Activated CD4-positive, CD25-positive, alpha-beta regulatory T cell treated with anti-CD3 and anti-CD28 coated beads, Interleukin-2, amount 50 U/mL, for 16 hours (primary cell): ENCODE results near the gene SPDYE3.
"Not testable (repeated sequence)": the region's sequence is repeated elsewhere in the genome, so short reads cannot be mapped to it uniquely, and the experiment has no call there.

Experiments used
- DNase-seq: peaks from one replicate; pipeline ENCODE4 v3.0.0-alpha.2; 2020; ENCODE audit warnings: low read depth, low spot score

The SPDYE3 gene

DNA sequence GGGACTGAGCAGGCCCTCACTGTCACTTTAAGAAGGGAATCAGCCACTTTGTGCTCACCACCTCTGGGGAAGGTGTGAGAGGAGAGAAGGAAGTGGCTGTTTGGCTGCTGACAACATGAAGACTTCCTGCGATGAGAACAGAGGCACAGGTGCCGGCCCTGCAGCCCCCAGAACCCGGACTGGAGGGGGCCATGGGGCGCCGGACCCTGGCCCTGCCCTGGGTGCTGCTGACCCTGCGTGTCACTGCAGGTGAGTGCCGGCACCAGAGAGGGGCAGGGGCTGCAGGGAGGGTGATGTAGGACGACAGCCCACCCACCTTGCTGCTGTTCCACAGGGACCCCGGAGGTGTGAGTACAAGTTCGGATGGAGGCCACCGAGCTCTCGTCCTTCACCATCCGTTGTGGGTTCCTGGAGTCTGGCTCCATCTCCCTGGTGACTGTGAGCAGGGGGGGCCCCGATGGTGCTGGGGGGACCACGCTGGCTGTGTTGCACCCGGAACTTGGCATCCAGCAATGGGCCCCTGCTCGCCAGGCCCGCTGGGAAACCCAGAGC, 44.8 kb downstream of the SPDYE3 start:
- DNase-seq = not testable (repeated sequence)

- DNase-seq = no peak
These were observed 45.6 kb downstream of the SPDYE3 start for GRCh38 chr7:100352984-100353684.

- no peak for DNase-seq
These were observed 46.3 kb downstream of the SPDYE3 start for GRCh38 chr7:100353685-100354330.

DNA sequence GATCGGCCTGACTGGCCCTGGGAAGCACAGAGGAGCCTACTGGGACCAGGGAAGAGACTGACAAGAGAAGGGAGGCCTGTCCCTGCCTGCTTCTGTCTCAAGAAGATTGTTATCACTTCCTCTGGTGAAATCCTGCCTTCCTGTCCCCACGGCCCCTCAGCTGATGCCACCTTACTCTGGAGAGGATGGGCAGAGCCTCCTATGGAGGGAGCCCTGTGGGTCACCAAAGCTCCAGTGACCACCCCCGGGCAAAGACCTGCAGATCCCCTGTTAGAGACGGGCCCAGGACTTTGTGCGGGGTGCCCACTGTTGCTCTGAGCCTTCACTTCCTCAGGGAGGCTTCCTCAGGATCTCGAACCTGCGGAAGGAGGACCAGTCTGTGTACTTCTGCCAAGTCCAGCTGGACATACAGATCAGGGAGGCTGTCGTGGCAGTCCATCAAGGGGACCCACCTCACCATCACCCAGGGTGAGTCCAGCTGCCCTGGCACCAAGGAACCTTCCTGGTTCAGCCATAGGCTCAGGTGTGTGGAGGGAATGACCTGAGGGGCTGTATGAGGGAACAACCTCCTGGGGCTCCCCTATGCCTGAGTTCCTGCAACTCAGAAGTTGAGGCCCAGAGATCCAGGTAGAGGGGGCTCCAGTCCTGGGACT, 49.0 kb downstream of the SPDYE3 start:
- no peak for DNase-seq

- DNase-seq = no peak
These were observed 49.6 kb downstream of the SPDYE3 start for GRCh38 chr7:100357131-100357561.

- no peak for DNase-seq
These were observed 50.7 kb downstream of the SPDYE3 start, which contains the start of gene PILRB for GRCh38 chr7:100358027-100358856. Gene PILRB, plus strand, starts transcription at chr7:100358117. Its CDS starts 186 bp downstream, at chr7:100358303.

DNA sequence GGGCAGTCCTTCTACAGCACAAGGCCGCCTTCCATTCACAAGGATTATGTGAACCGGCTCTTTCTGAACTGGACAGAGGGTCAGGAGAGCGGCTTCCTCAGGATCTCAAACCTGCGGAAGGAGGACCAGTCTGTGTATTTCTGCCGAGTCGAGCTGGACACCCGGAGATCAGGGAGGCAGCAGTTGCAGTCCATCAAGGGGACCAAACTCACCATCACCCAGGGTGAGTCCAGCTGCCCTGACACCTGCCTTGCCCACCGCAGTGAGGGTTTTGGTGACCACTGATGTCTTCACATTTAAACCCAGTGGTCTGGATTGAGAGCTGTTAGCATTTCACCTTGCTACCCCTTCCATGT, 51.3 kb downstream of the SPDYE3 start:
- no peak for DNase-seq

GRCh38 chr7:100360135-100360854, 52.8 kb downstream of the SPDYE3 start:
- DNase-seq = no peak

- DNase-seq = no peak
These were observed 55.6 kb downstream of the SPDYE3 start for GRCh38 chr7:100363098-100363497.

DNA sequence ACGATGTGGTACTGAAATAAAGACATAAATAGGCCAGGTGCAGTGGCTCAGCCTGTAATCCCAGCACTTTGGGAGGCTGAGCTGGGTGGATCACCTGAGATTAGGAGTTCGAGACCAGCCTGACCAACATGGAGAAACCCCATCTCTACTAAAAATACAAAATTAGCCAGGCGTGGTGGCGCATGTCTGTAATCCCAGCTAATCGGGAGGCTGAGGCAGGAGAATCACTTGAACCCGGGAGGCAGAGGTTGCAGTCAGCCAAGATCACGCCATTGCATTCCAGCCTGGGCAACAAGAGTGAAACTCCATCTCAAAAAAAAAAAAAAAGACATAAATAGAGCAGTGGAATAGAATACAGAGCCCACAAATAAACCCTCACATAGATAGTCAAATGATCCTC, 56.3 kb downstream of the SPDYE3 start:
- not testable (repeated sequence) for DNase-seq

- no peak for DNase-seq
These were observed 57.0 kb downstream of the SPDYE3 start for GRCh38 chr7:100364480-100364879.

GRCh38 chr7:100365998-100366367, 58.5 kb downstream of the SPDYE3 start:
- not testable (repeated sequence) for DNase-seq

DNA sequence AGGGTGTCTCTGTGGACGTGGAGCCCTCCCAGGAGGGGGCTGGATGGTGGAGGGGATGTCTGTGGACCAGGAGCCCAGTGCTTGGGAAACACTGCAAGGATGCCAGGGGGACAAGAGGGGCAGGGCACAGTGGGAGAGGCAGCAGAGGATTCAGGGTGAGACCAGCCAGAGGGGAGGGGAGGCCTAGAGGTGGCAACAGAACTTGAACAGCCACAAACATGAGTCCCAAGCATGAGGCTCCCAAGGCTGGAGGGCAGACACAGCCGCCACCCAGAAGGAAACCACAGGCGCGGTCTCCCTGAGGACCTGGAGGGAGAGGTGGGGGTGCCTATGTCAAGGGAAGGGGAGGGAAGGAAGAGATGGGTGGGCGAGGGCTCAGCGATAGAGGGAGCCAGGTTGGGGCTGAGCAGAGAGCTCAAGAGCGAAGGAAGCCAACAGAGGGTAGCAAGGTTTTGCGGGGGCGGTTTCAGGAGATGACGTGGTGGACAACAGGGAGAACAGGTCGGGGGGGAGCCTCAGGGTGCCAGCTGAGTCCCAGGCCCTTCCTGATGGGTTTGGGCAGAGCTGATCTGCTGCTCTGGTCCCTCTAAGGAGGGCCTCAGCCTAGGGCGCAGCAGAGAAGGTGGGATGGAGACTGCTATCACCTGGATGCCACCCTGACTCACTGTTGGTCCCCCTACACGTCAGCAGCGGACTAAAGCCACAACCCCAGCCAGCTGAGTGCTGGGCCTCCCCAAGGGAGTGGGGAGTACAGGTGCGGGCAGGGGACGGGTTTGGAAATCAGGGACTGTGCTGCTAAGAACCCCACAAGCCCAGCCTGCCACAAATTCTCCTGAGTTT, 59.1 kb downstream of the SPDYE3 start:
- no peak for DNase-seq

DNA sequence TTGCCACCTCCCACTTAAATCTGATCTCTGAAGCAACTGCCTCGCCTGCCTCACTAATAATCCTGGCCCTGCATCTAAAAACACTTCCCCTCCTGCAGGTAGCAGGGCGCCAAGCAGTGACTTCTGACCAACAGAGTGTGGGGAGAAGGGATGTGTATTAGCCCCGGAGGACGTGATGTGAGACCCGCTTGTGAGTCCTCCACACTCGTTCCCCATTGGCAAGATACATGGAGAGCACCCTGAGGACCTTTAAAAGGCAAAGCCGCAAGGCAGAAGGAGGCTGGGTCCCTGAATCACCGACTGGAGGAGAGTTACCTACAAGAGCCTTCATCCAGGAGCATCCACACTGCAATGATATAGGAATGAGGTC, 59.7 kb downstream of the SPDYE3 start:
- no peak for DNase-seq

GRCh38 chr7:100367676-100368613, 60.4 kb downstream of the SPDYE3 start:
- DNase-seq = no peak

GRCh38 chr7:100369105-100369504, 61.6 kb downstream of the SPDYE3 start:
- DNase-seq = no peak

- DNase-seq = no peak
These were observed 62.8 kb downstream of the SPDYE3 start for GRCh38 chr7:100370303-100370702.

GRCh38 chr7:100370746-100371145, 63.2 kb downstream of the SPDYE3 start:
- DNase-seq = no peak

DNA sequence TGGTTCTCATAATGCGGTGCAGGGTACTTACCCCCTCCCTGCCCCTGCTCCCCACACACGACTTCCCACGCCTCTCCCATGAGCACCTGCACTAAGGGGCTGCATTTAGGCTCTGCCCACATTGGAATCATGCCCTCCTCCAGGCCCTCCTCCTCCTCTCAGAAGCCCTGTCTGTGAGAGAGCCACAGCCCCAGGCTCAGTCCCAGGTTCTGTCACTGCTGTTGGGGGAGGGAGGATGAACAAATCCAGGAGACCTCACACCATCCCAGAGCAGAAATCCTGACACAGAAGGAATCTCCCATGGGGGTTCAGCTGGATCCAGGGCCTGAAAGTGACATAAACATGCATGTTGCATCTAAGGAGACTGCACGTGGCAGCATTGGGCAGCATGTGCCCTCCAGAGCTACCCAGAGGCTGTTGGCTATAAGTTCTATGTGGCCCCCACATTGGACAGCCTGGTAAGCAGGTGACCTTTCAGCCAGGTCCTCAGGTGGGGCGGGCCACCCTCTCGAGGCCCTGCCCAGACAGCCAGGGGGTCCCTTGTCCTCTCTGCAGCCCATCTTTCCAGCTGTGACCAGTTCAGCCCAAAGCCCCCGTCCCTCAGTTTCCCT, 64.2 kb downstream of the SPDYE3 start:
- no peak for DNase-seq
